ENCODE data around the gene MAP2. TPM values are rescaled to one million over a fixed set of nuclear protein-coding genes. Genes with fewer than 3 reads are reported as not detected.

Gene MAP2
- total and polyA plus RNA-seq, 2 experiments from 2014 or later, result 2.9 to 4.4 TPM

DNA sequence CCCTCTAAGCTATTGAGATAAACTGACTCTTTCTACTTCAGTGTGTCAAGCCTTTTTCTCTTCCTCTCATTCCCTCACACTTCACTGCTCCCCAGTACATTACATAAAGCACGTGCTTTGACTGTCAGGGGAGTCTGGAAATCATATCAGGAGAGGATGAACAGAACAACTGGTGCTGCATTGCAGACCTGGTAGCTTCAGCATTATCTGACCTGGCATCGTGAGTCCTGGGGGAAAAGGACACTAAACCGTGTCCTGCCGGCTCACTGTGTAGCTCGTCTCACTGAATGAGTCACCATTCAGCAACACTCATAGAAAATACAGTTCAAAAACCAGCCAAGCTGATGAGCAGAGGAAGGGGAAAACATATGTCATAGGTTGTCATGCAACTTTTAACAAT is 239.3 kb downstream of the MAP2 start:
- no peaks in the 10 kb centered on the region for H3K79me2 ChIP-seq (replicated peaks; ENCODE audit: insufficient read depth)
- no peak overlapping the region for H3K4me3 ChIP-seq
- no peaks in the 10 kb centered on the region for H3F3A ChIP-seq (replicated peaks; ENCODE audit: low read depth)
- 0 out of 2 replicates have a peak overlapping the region, but pooled peaks have one; percentile 39 for H2AFZ ChIP-seq
- H4K20me1 ChIP-seq (replicated peaks; ENCODE audit: insufficient read depth), result no peaks in the 10 kb centered on the region
- no peak overlapping the region for H3K4me2 ChIP-seq
- no peaks in the 10 kb centered on the region for H3K9me2 ChIP-seq (ENCODE audit: insufficient read depth)
- H3K36me3 ChIP-seq (ENCODE audit: insufficient read depth), result no peaks in the 10 kb centered on the region
- peaks cover 3% of the 10 kb centered on the region for H3K27me3 Mint-ChIP-seq (ENCODE audit: insufficient read depth, low read depth, poor library complexity)
- peaks cover 39% of the 10 kb centered on the region for H3K4me1 ChIP-seq (ENCODE audit: insufficient read depth)
- no peaks in the 10 kb centered on the region for H3K36me3 Mint-ChIP-seq (ENCODE audit: low read depth)
- peaks cover 40% of the 10 kb centered on the region for H3K4me1 Mint-ChIP-seq
- no peak overlapping the region for H3K4me3 Mint-ChIP-seq
- ATAC-seq (no peak; the same call in 2 of the 3 replicates), DNase-seq (ENCODE audit: low spot score) (no peak)
- no peaks in the 10 kb centered on the region for H3K9me3 Mint-ChIP-seq
- no peak for TF ChIP-seq ZNF331 (CRISPR knock-in tag; IDR thresholded peaks at IDR 0.05; ENCODE audit: low read depth)
- no peak for TF ChIP-seq POLR2AphosphoS5 (IDR thresholded peaks at IDR 0.05; ENCODE audit: low read depth)
- TF ChIP-seq STAT1 (IDR thresholded peaks at IDR 0.05; ENCODE audit: unreplicated experiment), result no peak
- TF ChIP-seq ZNF114 (CRISPR knock-in tag; IDR thresholded peaks at IDR 0.05), result no peak
- no peak for TF ChIP-seq JUNB (IDR thresholded peaks at IDR 0.05; ENCODE audit: unreplicated experiment)
- TF ChIP-seq EZH2phosphoT487 (IDR thresholded peaks at IDR 0.05; ENCODE audit: unreplicated experiment), result no peak
- TF ChIP-seq CREB1 (CRISPR knock-in tag; IDR thresholded peaks at IDR 0.05; ENCODE audit: low read depth), result no peak
- TF ChIP-seq EZH2 (IDR thresholded peaks at IDR 0.05; ENCODE audit: low read depth, unreplicated experiment), result no peak
- TF ChIP-seq, protein P1, sequence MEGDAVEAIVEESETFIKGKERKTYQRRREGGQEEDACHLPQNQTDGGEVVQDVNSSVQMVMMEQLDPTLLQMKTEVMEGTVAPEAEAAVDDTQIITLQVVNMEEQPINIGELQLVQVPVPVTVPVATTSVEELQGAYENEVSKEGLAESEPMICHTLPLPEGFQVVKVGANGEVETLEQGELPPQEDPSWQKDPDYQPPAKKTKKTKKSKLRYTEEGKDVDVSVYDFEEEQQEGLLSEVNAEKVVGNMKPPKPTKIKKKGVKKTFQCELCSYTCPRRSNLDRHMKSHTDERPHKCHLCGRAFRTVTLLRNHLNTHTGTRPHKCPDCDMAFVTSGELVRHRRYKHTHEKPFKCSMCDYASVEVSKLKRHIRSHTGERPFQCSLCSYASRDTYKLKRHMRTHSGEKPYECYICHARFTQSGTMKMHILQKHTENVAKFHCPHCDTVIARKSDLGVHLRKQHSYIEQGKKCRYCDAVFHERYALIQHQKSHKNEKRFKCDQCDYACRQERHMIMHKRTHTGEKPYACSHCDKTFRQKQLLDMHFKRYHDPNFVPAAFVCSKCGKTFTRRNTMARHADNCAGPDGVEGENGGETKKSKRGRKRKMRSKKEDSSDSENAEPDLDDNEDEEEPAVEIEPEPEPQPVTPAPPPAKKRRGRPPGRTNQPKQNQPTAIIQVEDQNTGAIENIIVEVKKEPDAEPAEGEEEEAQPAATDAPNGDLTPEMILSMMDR (conservative IDR thresholded peaks at IDR 0.05; ENCODE audit: low read depth in 2 of 2), result no peak
- TF ChIP-seq, protein P2, sequence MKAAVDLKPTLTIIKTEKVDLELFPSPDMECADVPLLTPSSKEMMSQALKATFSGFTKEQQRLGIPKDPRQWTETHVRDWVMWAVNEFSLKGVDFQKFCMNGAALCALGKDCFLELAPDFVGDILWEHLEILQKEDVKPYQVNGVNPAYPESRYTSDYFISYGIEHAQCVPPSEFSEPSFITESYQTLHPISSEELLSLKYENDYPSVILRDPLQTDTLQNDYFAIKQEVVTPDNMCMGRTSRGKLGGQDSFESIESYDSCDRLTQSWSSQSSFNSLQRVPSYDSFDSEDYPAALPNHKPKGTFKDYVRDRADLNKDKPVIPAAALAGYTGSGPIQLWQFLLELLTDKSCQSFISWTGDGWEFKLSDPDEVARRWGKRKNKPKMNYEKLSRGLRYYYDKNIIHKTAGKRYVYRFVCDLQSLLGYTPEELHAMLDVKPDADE (IDR thresholded peaks at IDR 0.05), result no peak
- TF ChIP-seq, protein P3, sequence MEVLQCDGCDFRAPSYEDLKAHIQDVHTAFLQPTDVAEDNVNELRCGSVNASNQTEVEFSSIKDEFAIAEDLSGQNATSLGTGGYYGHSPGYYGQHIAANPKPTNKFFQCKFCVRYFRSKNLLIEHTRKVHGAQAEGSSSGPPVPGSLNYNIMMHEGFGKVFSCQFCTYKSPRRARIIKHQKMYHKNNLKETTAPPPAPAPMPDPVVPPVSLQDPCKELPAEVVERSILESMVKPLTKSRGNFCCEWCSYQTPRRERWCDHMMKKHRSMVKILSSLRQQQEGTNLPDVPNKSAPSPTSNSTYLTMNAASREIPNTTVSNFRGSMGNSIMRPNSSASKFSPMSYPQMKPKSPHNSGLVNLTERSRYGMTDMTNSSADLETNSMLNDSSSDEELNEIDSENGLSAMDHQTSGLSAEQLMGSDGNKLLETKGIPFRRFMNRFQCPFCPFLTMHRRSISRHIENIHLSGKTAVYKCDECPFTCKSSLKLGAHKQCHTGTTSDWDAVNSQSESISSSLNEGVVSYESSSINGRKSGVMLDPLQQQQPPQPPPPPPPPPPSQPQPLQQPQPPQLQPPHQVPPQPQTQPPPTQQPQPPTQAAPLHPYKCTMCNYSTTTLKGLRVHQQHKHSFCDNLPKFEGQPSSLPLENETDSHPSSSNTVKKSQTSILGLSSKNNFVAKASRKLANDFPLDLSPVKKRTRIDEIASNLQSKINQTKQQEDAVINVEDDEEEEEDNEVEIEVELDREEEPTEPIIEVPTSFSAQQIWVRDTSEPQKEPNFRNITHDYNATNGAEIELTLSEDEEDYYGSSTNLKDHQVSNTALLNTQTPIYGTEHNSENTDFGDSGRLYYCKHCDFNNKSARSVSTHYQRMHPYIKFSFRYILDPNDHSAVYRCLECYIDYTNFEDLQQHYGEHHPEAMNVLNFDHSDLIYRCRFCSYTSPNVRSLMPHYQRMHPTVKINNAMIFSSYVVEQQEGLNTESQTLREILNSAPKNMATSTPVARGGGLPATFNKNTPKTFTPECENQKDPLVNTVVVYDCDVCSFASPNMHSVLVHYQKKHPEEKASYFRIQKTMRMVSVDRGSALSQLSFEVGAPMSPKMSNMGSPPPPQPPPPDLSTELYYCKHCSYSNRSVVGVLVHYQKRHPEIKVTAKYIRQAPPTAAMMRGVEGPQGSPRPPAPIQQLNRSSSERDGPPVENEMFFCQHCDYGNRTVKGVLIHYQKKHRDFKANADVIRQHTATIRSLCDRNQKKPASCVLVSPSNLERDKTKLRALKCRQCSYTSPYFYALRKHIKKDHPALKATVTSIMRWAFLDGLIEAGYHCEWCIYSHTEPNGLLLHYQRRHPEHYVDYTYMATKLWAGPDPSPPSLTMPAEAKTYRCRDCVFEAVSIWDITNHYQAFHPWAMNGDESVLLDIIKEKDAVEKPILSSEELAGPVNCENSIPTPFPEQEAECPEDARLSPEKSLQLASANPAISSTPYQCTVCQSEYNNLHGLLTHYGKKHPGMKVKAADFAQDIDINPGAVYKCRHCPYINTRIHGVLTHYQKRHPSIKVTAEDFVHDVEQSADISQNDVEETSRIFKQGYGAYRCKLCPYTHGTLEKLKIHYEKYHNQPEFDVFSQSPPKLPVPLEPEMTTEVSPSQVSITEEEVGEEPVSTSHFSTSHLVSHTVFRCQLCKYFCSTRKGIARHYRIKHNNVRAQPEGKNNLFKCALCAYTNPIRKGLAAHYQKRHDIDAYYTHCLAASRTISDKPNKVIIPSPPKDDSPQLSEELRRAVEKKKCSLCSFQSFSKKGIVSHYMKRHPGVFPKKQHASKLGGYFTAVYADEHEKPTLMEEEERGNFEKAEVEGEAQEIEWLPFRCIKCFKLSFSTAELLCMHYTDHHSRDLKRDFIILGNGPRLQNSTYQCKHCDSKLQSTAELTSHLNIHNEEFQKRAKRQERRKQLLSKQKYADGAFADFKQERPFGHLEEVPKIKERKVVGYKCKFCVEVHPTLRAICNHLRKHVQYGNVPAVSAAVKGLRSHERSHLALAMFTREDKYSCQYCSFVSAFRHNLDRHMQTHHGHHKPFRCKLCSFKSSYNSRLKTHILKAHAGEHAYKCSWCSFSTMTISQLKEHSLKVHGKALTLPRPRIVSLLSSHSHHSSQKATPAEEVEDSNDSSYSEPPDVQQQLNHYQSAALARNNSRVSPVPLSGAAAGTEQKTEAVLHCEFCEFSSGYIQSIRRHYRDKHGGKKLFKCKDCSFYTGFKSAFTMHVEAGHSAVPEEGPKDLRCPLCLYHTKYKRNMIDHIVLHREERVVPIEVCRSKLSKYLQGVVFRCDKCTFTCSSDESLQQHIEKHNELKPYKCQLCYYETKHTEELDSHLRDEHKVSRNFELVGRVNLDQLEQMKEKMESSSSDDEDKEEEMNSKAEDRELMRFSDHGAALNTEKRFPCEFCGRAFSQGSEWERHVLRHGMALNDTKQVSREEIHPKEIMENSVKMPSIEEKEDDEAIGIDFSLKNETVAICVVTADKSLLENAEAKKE (CRISPR knock-in tag; IDR thresholded peaks at IDR 0.05), result no peak
- no peak for TF ChIP-seq NANOG (IDR thresholded peaks at IDR 0.05; ENCODE audit: borderline replicate concordance)
- TF ChIP-seq, protein P4, sequence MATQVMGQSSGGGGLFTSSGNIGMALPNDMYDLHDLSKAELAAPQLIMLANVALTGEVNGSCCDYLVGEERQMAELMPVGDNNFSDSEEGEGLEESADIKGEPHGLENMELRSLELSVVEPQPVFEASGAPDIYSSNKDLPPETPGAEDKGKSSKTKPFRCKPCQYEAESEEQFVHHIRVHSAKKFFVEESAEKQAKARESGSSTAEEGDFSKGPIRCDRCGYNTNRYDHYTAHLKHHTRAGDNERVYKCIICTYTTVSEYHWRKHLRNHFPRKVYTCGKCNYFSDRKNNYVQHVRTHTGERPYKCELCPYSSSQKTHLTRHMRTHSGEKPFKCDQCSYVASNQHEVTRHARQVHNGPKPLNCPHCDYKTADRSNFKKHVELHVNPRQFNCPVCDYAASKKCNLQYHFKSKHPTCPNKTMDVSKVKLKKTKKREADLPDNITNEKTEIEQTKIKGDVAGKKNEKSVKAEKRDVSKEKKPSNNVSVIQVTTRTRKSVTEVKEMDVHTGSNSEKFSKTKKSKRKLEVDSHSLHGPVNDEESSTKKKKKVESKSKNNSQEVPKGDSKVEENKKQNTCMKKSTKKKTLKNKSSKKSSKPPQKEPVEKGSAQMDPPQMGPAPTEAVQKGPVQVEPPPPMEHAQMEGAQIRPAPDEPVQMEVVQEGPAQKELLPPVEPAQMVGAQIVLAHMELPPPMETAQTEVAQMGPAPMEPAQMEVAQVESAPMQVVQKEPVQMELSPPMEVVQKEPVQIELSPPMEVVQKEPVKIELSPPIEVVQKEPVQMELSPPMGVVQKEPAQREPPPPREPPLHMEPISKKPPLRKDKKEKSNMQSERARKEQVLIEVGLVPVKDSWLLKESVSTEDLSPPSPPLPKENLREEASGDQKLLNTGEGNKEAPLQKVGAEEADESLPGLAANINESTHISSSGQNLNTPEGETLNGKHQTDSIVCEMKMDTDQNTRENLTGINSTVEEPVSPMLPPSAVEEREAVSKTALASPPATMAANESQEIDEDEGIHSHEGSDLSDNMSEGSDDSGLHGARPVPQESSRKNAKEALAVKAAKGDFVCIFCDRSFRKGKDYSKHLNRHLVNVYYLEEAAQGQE (IDR thresholded peaks at IDR 0.05; ENCODE audit: unreplicated experiment), result no peak
- H3K27me3 ChIP-seq (ENCODE audit: insufficient read depth), result no peaks in the 10 kb centered on the region
- H3K27ac ChIP-seq (ENCODE audit: low read depth), result no peak overlapping the region
- no peak overlapping the region for H3K27ac Mint-ChIP-seq

Measured in GM23338 (cell line).